Neural progenitor cell (in vitro differentiated cells): Measurements from ENCODE around the gene ZNF454. TPM values are rescaled to one million over a fixed set of nuclear protein-coding genes. Genes with fewer than 3 reads are reported as not detected.

ENCODE experiments used
- DNase-seq: peaks from one replicate; pipeline ENCODE4 v3.0.0-alpha.2; 2016; ENCODE audit warnings: low spot score
- H2AFZ ChIP-seq: fragments of 200-600 bp; sonication (generic); replicated peaks from 2 replicates; pipeline ENCODE4 v1.6.1; 2016; ENCODE audit warnings: antibody characterized with exemption
- H3F3A ChIP-seq: fragments of 200-600 bp; sonication (generic); 2 replicates; pipeline ENCODE4 v1.6.1; 2016; ENCODE audit warnings: antibody characterized with exemption, low read depth
- H3K27ac ChIP-seq: fragments of 200-600 bp; sonication (generic); 2 replicates; pipeline ENCODE4 v1.5.1; 2016; ENCODE audit warnings: mild to moderate bottlenecking
- H3K27me3 ChIP-seq: fragments of 200-600 bp; sonication (generic); 2 replicates; pipeline ENCODE4 v1.6.1; 2016; ENCODE audit warnings: mild to moderate bottlenecking, moderate library complexity
- H3K36me3 ChIP-seq: fragments of 200-600 bp; sonication (generic); 2 replicates; pipeline ENCODE4 v1.5.1; 2016
- H3K4me1 ChIP-seq: fragments of 200-600 bp; sonication (generic); 2 replicates; pipeline ENCODE4 v1.6.1; 2016; ENCODE audit warnings: mixed run types
- H3K4me2 ChIP-seq: fragments of 200-600 bp; sonication (generic); 2 replicates; pipeline ENCODE4 v1.6.1; 2016
- H3K4me3 ChIP-seq: fragments of 200-600 bp; sonication (generic); 2 replicates; pipeline ENCODE4 v1.5.1; 2016
- H3K79me2 ChIP-seq: fragments of 200-600 bp; sonication (generic); 2 replicates; pipeline ENCODE4 v1.6.1; 2016; ENCODE audit warnings: low read depth
- H3K9ac ChIP-seq: fragments of 200-600 bp; sonication (generic); 2 replicates; pipeline ENCODE4 v1.6.1; 2016
- H3K9me3 ChIP-seq: fragments of 200-600 bp; sonication (generic); 2 replicates; pipeline ENCODE4 v1.5.1; 2016; ENCODE audit warnings: low read depth
- H4K20me1 ChIP-seq: fragments of 200-600 bp; sonication (generic); 2 replicates; pipeline ENCODE4 v1.6.1; 2016; ENCODE audit warnings: low read depth
- H3K27ac Mint-ChIP-seq: 3 replicates; pipeline ENCODE4 v1.8.0; 2021; ENCODE audit warnings: mixed read lengths
- H3K27me3 Mint-ChIP-seq: 2 replicates; pipeline ENCODE4 v1.8.0; 2022; ENCODE audit warnings: low read depth, mild to moderate bottlenecking, inconsistent platforms, moderate library complexity, mixed read lengths; ENCODE audit not compliant: insufficient read depth
- H3K36me3 Mint-ChIP-seq: 3 replicates; pipeline ENCODE4 v1.8.0; 2021; ENCODE audit warnings: mixed read lengths
- H3K4me1 Mint-ChIP-seq: 3 replicates; pipeline ENCODE4 v1.8.0; 2021; ENCODE audit warnings: mixed read lengths
- H3K4me3 Mint-ChIP-seq: 3 replicates; pipeline ENCODE4 v1.8.0; 2021; ENCODE audit warnings: mild to moderate bottlenecking, moderate library complexity, mixed read lengths
- H3K9me3 Mint-ChIP-seq: 3 replicates; pipeline ENCODE4 v1.8.0; 2020; ENCODE audit warnings: mixed read lengths
- EZH2 ChIP-seq: fragments of 200-600 bp; sonication (generic); IDR thresholded peaks from 2 replicates; pipeline ENCODE4 v1.6.1; 2017; ENCODE audit warnings: antibody characterized with exemption, mild to moderate bottlenecking, moderate library complexity
- EZH2phosphoT487 ChIP-seq: fragments of 200-600 bp; sonication (generic); IDR thresholded peaks from 2 replicates; pipeline ENCODE4 v1.6.1; 2017; ENCODE audit warnings: antibody characterized with exemption
- total RNA-seq: library from RNA; depleted of rRNA; stranded (reverse); fragments of >200 nt; gene quantifications from 2 replicates; pipeline ENCODE4 v1.2.3, GENCODE V29; 2015; ENCODE audit warnings: low replicate concordance
- TF ChIP-seq, protein P1 (sequence below): fragments of 200-600 bp; sonication (generic); IDR thresholded peaks from 2 replicates; pipeline ENCODE4 v1.5.1; 2017; ENCODE audit warnings: antibody characterized with exemption, mild to moderate bottlenecking

The ZNF454 gene
- total RNA-seq, 1 donor from 2014 or later, result not detected

DNA sequence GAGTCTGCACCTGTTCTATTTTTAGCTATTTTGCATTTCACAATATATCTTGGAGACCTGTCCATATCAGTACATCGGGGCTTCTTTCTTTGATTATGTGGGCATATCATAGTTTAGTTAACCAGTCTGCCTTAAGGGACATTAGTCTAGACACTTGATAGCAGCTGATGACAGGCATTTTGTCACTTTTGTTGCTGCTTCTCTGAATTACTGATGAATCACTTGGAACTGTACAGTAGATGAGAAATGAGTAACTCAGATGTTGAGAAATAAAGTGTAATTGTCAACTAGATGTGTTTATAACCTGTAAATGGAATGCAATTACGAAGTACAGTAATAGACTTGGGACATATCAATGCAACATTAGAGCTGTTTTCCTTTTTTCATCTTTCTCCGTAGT lies 38.1 kb upstream of the ZNF454 start:
- Mint-ChIP-seq H3K9me3 (peaks cover 68% of the 10 kb centered on the region), H3K27ac (no peak overlapping the region), H3K36me3 (peaks cover 40% of the 10 kb centered on the region), H3K4me3 (no peak overlapping the region), H3K27me3 (no peaks in the 10 kb centered on the region), H3K4me1 (no peaks in the 10 kb centered on the region)
- Histone ChIP-seq H3K36me3 (no peaks in the 10 kb centered on the region), H4K20me1 (no peaks in the 10 kb centered on the region), H2AFZ (no peak overlapping the region), H3K4me1 (no peaks in the 10 kb centered on the region), H3K9me3 (peaks cover 12% of the 10 kb centered on the region), H3K4me3 (no peak overlapping the region), H3F3A (no peaks in the 10 kb centered on the region), H3K4me2 (no peak overlapping the region), H3K79me2 (no peaks in the 10 kb centered on the region), H3K27me3 (no peaks in the 10 kb centered on the region), H3K27ac (no peak overlapping the region), H3K9ac (no peak overlapping the region)
- TF ChIP-seq EZH2 (no peak), EZH2phosphoT487 (no peak)
- TF ChIP-seq, protein P1, sequence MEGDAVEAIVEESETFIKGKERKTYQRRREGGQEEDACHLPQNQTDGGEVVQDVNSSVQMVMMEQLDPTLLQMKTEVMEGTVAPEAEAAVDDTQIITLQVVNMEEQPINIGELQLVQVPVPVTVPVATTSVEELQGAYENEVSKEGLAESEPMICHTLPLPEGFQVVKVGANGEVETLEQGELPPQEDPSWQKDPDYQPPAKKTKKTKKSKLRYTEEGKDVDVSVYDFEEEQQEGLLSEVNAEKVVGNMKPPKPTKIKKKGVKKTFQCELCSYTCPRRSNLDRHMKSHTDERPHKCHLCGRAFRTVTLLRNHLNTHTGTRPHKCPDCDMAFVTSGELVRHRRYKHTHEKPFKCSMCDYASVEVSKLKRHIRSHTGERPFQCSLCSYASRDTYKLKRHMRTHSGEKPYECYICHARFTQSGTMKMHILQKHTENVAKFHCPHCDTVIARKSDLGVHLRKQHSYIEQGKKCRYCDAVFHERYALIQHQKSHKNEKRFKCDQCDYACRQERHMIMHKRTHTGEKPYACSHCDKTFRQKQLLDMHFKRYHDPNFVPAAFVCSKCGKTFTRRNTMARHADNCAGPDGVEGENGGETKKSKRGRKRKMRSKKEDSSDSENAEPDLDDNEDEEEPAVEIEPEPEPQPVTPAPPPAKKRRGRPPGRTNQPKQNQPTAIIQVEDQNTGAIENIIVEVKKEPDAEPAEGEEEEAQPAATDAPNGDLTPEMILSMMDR, result no peak
- DNase-seq, result no peak

DNA sequence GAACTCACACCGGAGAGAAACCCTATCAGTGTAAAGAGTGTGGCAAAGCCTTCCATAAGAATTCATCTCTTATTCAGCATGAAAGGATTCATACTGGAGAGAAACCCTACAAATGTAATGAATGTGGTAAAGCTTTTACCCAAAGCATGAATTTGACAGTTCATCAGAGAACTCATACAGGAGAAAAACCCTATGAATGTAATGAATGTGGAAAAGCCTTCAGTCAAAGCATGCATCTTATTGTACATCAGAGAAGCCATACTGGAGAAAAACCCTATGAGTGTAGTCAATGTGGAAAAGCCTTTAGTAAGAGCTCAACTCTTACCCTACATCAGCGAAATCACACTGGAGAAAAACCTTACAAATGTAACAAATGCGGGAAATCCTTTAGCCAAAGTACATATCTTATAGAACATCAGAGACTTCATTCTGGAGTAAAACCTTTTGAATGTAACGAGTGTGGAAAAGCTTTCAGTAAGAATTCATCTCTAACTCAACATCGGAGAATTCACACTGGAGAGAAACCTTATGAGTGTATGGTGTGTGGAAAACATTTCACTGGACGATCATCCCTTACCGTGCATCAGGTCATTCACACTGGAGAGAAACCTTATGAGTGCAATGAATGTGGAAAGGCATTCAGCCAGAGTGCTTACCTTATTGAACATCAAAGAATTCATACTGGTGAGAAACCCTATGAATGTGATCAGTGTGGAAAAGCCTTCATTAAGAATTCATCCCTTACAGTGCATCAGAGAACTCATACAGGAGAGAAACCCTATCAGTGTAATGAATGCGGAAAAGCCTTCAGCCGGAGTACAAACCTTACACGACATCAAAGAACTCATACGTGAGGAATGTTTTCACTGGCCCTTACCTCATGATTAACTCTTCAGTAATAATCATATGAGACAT lies 8.9 kb upstream of the ZNF454 start:
- Histone ChIP-seq H3K4me2 (no peak overlapping the region), H3F3A (no peaks in the 10 kb centered on the region), H3K36me3 (no peaks in the 10 kb centered on the region), H2AFZ (no peak overlapping the region), H3K4me1 (no peaks in the 10 kb centered on the region), H4K20me1 (no peaks in the 10 kb centered on the region), H3K9me3 (peaks cover 39% of the 10 kb centered on the region), H3K9ac (no peak overlapping the region), H3K27ac (no peak overlapping the region), H3K27me3 (no peaks in the 10 kb centered on the region), H3K79me2 (no peaks in the 10 kb centered on the region), H3K4me3 (no peak overlapping the region)
- H3K36me3 Mint-ChIP-seq, result peaks cover 39% of the 10 kb centered on the region
- no peak overlapping the region for H3K27ac Mint-ChIP-seq
- no peak for DNase-seq
- H3K27me3 Mint-ChIP-seq, result peaks cover 2% of the 10 kb centered on the region
- no peak overlapping the region for H3K4me3 Mint-ChIP-seq
- TF ChIP-seq EZH2phosphoT487 (no peak), EZH2 (no peak)
- TF ChIP-seq, protein P1, result no peak
- H3K4me1 Mint-ChIP-seq, result no peaks in the 10 kb centered on the region
- peaks cover 88% of the 10 kb centered on the region for H3K9me3 Mint-ChIP-seq

DNA sequence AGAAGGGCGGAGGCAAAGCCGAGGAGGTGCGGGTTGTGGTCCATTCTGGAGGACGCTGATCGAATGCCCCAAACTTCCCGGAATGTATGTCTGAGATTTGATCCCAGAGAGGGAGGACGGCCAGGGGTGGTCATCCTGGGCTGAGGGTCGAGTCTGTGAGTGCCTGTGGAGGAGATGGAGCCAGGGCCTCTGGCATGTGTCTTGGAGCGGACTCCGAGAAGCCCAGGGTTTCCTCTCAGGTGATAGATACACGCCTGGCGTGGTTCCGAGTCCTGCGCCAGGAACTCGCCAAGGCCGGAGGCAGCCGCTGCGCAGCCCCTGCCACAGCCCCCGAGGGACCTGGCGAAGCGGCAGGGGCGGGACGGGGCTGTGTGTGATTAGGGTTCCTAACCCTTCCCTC lies 363 bp downstream of the ZNF454 start:
- H3K4me3 ChIP-seq, result no peak overlapping the region
- Mint-ChIP-seq H3K4me3 (no peak overlapping the region), H3K27me3 (peaks cover 2% of the 10 kb centered on the region), H3K36me3 (peaks cover 2% of the 10 kb centered on the region), H3K9me3 (peaks cover 75% of the 10 kb centered on the region), H3K27ac (no peak overlapping the region), H3K4me1 (no peaks in the 10 kb centered on the region)
- no peaks in the 10 kb centered on the region for H3K9me3 ChIP-seq
- no peaks in the 10 kb centered on the region for H3K27me3 ChIP-seq
- no peak overlapping the region for H3K27ac ChIP-seq
- no peaks in the 10 kb centered on the region for H3K36me3 ChIP-seq
- no peaks in the 10 kb centered on the region for H3F3A ChIP-seq
- H3K9ac ChIP-seq, result no peak overlapping the region
- no peaks in the 10 kb centered on the region for H3K4me1 ChIP-seq
- H2AFZ ChIP-seq, result no peak overlapping the region
- no peak for DNase-seq
- no peak overlapping the region for H3K4me2 ChIP-seq
- no peaks in the 10 kb centered on the region for H3K79me2 ChIP-seq
- TF ChIP-seq EZH2phosphoT487, result no peak
- TF ChIP-seq, protein P1, result no peak
- no peak for TF ChIP-seq EZH2
- no peaks in the 10 kb centered on the region for H4K20me1 ChIP-seq
